HG03135 (cell line): ENCODE results near the gene RBMS2.

Experiments
- ATAC-seq: cut with Tn5 transposase; IDR thresholded peaks from one replicate; pipeline ENCODE4 v1.9.1; 2021; ENCODE audit warnings: mild to moderate bottlenecking, moderate library complexity; ENCODE audit not compliant: unreplicated experiment

RBMS2 gene

DNA sequence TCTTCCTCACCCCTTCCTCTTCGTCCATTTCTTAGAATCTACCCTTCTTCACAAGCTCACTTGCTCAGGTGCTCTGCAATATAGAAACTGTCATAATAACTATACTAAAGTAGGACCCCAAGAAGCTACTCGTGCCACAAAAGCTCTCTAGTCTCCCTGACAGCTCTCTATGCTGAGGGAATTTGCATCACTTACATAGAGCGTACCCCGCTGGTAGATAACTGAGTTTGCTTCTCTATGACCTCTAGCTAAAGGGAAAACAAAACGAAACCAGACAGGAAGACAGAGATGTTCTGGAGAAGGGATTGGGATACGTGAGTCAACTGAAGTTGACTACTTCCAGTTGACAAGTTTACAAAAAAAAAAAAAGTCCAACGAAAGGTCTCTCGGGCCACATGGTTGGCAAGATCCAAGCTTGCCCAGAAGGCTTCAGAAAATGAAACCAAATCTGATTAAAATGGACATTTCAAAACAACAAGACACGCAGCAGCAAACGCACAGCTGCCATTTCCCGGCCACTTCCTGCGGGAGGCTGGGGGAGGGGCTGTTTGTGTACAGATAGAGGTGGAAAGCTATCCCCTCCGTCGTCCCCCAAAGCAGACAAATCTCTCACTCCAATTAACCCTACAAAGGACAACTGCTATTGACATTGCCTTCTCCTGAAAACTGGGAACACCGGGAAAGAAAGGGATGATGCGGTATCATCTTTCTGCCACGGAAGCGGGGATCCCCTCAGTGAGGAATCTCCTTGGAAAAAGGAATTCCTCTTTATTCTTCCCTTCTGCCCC is 107.2 kb downstream of the RBMS2 start:
- no peak for ATAC-seq

DNA sequence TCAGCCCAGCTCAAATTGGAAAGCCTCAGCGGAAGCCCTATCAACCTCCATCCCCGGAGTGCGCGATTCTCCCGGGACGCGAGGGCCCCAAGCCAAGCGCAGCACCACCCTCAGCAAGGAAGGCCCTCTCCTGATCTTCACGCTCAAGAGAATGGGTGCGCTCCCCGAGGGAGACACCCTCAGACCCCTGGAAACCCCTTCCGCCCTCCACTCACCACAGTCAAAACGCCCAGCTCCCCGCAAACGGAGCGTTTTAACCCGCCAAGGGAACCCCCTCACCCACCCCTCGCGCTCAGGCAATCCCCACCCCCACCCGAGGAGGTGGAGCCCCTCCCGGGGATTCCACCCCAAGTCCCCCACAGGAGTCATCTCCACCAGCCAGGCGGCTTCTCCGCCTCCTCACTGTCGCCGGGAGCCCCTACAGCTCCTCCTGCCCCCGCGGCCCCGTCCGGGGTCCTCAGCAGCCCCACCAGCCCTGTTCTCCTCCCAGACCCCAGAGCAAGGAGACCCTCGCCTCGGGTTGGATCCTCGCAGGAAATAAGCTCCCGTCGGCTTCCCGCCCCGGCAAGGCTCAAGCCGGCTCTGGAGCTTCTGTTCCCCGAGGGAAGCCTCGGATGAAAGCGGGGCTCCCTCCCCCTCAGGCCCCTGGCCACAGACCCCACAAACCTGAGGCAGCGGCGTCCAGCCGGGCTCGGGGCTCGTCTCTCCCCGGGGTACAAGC is 108.0 kb downstream of the RBMS2 start:
- ATAC-seq: peak; percentile 5

DNA sequence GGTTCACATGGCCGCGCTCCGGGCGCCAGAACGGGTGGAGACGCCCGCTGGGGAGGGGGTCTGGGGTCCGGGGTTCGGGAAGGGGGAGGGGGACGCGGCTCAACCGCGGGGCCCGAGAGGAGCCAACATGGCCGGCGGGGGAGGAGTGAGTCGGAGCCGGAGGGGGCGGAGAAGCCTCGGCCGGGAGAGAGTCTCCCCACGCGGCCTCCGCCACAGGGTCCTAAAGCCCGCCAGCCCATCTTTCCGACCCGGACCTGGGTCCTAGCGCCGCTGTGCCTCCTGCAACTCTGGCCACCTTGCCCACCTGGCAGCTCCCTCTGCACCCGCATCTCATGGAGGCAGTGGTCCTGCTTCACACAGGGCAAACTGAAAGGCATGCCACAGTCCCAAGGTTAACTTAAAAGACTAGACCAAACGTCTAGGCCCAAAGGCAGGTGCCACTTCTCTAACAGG is 108.6 kb downstream of the RBMS2 start, which contains the start of gene BAZ2A:
TSS of gene BAZ2A (minus strand) at position 147 of the 453 bp plus-strand sequence. CDS start 12,796 bp downstream, outside the sequence.
- ATAC-seq: peak; percentile 52

DNA sequence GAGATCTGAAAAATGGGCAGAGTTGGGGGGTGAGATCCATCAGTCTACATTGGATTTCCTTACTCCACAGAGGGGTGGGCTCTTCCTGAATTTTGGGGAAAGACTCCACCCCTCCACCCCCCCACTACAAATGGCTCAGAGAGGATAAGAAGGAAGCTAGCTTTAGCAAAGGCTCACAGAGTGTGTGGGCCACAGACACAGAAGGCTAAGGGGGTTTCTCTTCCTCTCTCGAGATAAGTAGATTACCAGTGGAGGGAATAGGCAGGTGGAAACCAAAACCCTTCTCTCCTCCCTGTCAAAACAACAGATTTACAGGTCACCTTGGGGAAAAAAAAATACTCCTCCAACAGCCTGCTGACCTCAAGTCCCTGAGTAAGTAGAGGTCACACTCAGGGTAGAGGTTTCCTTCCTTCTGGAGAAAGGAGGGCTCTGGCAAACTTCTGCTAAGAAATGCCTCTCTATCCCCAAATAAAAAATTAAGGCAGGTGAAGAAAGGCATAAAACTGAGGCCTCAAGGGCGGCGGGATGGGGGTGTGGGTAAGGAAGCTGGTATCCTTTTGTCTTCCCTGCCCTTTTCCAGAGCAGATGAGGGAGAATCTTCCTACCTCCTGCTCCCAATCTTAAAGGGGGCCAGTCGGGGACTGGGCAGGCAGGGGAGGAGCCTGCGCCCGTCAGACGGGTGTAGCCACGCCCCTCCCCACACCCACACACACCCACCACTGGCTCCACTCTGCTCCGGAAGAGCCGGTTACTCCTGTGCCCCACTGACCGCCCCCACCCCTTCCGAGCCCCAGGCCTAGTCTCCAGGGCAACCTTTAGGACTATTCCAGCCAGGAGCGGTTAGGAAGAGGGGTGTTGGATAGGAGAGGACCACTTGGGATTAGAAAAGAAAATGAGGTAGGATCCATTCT is 110.4 kb downstream of the RBMS2 start:
- ATAC-seq: no peak

DNA sequence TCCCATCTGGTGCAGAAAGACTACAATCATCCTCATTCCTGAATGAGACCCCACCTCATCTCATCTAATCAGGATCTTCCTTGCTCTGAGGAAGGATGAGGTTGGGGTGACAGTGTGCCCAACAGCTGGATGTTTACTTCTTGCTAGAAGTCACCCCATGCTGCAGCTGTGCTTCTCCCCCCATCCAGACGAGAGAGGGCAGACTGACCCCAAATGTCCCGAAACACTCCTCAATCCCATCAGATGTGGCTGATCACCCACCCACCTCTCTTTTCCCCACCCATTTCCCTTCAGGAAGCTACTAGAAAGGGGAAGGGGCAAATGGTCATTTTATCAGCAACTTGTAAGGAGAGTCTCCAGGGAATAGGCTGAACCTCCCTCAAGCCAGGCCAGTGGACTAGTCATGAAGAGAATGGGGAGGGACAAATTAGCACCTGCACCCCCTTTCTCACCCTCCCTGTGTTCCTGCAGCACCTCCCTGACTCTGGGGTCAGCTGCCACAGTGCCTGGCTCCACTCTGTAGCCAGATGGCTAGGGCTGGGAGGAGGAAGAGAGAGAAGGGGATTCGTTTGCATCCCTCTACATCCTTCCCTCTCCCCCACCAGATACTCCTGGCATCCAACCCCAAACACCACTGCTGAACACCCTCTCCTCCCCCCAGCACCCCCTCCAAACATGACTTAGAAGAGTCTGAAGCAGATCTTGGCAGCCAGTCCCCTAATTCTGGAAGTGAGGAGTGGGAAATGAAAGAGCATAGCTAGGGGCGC is 111.3 kb downstream of the RBMS2 start:
- ATAC-seq: no peak

DNA sequence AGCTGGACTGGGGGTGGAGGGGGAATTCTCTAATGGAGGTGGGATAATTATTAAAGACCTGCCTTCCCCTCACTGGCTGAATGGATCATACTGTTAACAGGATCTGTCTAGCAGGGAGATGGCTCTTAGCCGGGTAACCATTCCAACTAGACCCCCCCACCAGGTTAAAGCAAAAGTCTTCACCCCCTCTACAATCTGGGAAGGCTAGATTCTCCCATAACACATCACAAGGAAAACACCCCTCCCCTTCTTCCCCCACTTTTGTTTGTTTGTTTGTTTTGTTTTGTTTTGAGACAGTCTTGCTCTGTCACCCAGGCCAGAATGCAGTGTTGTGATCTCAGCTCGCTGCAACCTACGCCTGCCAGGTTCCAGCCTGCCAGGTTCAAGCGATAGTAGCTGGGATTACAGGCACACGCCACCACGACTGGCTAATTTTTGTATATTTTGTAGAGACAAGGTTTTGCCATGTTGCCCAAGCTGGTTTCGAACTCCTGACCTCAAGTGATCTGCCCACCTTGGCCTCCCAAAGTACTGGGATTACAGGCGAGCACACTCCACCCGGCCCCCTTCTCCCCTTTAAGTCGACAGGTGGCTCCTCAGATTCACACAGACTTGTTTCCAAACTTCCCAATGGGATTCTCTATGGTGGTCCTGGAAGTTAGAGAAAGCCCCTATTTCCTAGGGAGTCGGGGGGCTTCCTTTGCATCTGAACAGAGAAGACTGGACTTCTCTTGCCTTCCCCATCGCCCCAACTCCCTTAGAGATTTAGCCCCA is 112.0 kb downstream of the RBMS2 start:
- no peak for ATAC-seq

DNA sequence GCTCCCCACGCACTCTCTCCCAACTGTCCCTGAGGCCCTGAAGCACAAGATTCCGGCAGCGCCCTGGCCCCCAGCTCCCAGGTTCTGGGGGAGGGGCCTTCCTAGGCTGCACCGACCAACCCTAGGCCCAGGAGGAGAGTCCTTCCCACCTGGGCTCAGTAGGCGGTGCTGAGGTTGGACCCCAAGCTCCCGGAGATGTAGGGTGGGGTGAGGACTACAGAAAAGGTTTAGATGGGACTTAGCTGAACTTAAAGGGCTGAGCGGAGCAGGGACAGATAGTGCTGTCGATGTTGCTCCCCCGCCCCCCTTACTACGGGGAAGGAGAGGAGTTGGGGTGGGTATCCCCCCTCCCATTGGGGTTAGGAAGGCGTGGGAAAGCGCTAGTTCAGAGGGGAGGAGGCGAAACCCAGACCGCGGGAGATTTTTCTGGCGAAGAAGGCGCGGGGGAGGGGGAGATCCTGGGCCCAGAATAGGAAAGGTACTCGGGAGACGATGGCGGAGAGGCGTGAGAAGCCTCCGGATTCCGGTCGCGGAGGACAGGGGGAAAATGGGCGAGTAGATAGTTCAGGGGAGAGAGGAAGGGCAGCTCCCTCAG is 112.7 kb downstream of the RBMS2 start:
- no peak for ATAC-seq

DNA sequence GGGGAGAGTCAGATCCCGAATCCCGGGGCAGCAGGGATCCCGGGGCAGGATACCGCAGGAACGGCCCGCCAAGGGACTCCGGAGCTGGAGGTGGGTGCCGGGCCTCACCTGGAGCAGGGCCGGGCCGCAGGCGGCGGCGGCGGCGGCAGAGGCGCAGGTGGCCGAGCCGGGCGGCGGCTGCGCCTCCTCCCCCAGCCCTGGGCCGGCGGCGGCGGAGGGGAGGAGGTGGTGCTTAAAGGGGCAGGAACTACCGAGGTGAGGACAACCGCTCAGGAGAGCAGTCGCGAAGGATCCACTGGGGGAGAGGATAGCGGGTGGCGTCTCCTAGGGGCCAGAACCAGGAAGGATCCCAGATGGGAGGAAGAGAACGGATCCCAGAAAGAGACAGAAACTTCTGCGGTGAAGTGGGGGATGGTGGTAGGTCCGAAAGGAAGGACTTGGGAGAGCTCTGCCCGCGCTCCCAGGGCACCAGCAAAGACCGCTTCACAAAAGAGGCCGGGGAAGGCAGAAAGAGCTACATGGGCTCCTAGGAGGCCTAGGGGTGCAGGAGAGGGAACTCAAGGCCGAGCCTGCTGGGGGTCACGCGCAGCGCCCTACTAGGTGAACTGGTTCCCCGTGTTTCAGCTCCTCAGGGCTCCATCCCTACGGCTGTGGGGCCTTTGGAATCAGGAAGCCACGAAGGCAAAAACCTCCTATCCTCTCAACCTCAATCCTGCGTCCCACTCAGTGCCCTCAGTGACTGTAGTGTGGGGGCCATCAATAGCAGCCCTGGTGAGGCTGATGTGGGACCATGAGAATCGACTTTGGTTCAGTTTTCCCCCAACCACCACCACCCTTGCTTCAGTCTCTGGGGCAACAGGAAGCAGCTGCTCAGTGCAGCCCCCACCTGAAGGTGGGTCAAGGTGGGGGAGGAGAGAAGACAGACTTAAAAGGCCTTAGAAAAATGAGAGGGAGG is 113.5 kb downstream of the RBMS2 start:
- ATAC-seq: peak; percentile 25

DNA sequence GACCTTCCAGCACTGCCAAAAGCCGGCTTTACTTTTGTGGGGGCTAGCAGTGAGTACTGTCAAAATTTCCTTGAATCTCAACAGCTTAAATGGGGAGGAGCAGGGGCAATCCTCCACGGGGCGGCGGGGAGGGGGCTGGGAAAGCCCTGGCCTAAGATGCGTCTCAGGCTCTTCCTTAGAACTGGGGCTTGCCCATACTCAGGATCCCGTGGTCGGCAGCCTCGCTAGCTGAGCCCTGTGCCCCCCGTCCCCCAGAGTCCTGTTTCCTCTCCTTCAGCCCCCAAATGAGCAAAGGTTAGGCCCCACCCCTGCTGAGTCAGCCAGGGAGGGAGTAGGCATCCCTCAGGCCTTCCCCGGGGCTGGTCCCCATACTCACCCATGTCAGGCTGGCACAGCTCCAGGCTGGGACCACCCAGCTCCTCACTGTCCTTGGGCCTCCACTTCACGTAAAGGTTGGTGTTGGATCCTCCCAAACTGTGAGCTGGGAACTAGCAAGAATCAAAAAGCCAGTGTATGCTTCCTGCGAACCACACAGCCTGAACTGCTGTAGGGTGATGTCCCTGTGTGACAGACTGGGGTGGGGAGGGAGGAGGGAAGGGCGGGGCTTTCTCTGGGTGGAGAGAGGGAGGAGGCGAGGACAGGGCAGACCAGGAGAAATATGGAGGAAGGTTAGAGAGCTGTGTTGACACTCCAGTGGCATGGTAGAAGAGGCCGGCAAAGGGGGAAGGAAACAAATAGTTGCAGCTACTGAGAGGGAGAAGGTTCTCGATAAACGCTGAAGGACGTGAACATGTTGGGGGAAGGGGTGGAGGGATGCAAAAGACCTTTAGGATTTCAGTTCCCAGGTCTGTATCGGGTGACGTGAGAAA is 114.4 kb downstream of the RBMS2 start:
- ATAC-seq: peak; percentile 44

DNA sequence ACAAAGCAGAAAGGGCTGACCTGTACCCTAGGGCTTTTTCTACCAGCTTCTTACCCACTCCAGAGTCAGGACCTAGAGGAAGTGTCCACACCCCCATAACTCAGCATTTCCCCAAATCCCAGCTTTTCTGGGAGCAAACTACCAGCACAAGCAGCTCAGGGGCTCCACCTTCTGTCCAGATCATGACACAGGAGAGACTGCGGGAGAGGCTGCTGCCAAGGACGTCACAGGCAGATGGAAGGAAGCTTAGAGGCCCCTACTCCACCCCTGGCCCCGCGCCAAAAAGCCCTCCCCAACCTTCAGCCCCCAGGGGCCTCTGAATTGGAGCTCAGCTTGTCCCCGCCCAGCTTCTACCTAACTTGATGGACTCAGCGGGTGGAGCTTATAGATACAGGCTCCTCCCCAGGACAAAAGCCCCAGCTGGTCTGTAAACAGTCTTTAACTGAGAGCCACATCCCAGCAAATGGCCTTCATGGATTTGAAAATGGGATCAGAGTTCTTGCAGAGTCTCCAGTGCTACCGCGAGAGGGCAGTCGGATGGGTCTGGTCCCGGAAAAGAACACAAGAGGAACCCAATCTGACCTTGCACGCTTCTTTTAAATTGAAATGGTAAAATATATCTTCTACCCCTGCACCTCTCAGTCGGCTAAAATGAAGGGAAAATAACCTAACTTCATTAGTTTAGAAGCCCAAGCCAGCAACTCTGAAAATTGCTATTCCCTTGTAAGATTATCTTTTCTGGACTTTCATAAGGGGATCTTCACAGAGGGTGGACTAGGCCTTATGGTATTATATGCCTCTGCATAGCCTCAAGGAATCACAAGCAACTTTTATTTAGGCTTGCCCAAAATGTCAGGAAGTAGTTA is 115.3 kb downstream of the RBMS2 start:
- ATAC-seq: peak; percentile 52

DNA sequence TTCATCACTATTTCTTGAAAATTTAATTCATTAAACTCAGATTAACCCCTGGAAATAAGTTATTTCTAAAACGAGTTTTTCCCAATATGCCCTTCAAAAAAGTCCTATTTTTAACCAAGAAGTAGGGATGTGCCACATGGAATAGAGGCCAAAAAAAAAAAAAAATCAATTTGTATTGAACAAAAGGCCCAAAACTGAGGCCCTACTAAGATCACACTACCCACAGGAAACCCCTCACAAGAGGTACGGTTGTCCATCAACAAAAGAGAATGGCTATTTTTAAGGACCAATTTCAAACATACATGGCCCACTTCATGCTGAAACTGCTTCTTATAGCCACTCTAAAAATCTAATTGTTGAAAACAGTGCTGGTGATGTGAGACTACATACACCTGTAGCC is 116.0 kb downstream of the RBMS2 start:
- ATAC-seq: no peak

DNA sequence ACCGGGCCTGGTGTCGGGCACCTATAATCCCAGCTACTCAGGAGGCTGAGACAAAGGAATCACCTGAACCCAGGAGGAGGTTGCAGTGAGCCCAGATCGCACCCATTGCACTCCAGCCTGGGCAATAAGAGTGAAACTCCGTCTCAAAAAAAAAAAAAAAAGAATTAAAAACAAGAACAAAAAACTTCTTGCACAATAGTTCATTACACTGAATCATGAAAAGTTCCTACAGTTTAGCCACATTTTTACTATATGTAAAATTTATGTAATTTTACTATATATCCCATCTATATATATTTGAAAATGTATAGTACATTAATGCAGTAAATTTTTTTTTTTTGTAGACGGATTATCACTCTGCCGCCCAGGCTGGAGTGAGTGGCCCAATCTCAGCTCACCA is 119.6 kb downstream of the RBMS2 start:
- ATAC-seq: no peak

DNA sequence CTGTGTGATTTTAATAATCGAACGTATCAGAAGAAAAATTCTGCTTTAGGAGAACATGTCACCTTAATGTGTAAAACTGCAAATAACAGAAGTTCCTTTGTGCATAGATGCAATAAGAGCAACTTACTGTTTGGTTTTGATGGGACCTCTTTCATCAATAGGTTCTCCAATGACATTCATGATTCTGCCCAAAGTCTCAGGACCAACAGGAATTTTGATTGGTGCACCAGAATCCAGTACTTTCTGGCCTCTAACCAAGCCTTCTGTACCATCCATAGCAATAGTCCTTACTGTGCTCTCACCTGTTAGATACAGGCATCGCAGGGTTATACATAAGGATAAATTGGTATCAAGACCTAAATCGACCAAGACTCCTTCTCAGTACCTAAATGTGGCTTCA is 123.0 kb downstream of the RBMS2 start:
- no peak for ATAC-seq

DNA sequence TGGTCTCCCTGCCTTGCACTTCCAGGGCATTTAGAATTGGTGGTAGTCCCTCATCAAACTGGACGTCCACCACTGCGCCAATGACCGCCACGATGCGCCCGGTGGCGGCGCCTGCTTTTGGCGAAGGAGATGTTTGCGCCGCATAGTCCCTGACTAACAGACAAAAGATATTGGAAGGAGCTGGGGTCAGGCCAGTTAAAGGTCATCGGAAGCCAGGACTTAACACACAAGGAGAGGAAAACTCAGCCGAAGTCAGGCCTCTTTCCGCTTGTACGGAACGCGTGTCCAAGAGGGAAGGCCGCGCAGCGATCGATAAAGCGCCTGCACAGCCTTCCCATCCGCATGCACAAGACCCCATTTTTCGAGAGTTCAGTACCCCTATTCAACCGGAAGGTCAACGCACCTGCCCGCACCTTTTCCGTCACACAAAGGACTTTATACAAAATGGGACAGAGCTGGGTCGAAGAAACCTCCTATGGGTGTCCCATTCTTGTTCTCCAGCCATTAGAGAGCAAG is 123.6 kb downstream of the RBMS2 start:
- no peak for ATAC-seq
